ENCODE data around the gene MDP1. TPM values are rescaled to one million over a fixed set of nuclear protein-coding genes. Genes with fewer than 3 reads are reported as not detected.

The MDP1 gene
- total and polyA plus RNA-seq, 2 of the 8 experiments (the other 6 are each of a cell fraction or from before 2014, with no cell fraction given) = 17.7 to 32.2 TPM

DNA sequence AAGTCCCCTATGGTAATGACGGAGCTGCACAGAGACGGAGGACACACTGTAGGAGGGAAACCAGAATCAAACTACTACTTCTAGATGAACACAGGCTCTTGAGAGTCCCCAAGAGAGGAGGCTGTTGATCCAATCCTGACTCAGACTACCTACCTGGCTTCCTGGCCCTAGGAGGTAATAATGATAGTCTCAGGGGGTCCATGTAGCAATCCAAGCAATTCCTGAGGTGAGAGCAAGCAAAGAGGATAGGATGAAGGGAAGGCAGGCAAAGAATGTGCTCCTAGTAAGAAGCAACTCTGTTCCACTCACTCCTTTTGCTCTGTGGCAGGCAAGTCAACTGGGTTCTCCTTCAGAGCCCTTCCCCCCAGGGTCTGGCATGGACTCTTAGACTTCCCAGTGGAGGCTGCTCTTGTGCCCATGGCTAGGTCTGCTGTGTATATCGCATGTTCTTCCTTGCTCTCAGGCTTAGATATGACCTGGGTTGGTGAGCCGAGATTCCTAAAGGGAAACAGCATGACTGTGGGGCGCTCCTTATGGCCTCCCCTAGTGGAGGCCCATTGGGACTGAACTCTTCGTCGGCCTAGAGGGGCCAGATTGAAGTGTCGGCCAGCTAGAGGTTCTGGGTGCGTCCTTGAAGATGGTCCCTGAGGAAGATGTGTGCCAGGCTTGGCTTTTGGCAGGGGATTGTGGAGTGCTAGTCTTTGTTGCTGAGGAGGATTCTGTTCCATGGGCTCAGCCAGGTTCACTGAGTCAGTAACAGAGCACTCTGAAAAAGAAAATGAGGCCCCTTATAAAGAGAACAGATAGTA is 24.4 kb upstream of the MDP1 start:
- Histone ChIP-seq H3K4me3 (ENCODE audit: extremely low read depth in 1 of 4, insufficient read depth in 2 of 4, low read depth in 3 of 4, low read length in 4 of 4) (no peak overlapping the region), H3K23ac (ENCODE audit: insufficient read length) (no peak overlapping the region), H3K9me3 (ENCODE audit: insufficient read depth in 2 of 2, low read depth in 1 of 2, low read length in 1 of 2) (no peaks in the 10 kb centered on the region), H2AFZ (ENCODE audit: low read length) (no peak overlapping the region), H2BK12ac (ENCODE audit: low read depth, low read length) (no peak overlapping the region), H3K79me1 (ENCODE audit: low read depth, low read length) (no peaks in the 10 kb centered on the region; the same call in 1 of the 2 replicates), H4K5ac (ENCODE audit: insufficient read length, low read depth, low read length) (no peak overlapping the region), H4K91ac (replicated peaks; ENCODE audit: insufficient read length, low read length) (no peak overlapping the region), H3K14ac (ENCODE audit: insufficient read length) (no peak overlapping the region), H2BK120ac (replicated peaks; ENCODE audit: low read depth, low read length) (no peak overlapping the region), H3K9ac (replicated peaks in 1 of 4; ENCODE audit: extremely low read depth in 1 of 4, low read depth in 3 of 4, low read length in 3 of 4) (no peak overlapping the region; a peak in 1 of 7 replicates), H3K23me2 (ENCODE audit: low read depth, low read length) (peaks cover 8% of the 10 kb centered on the region; the same call in 1 of the 2 replicates), H2AK5ac (ENCODE audit: low read depth, low read length) (no peak overlapping the region), H3K27ac (ENCODE audit: low read depth, low read length) (no peak overlapping the region), H3K56ac (replicated peaks; ENCODE audit: insufficient read length, low read depth, low read length) (no peak overlapping the region), H2BK20ac (ENCODE audit: low read length) (no peak overlapping the region), H4K20me1 (replicated peaks in 1 of 2; ENCODE audit: control insufficient read depth in 1 of 2, insufficient read depth in 2 of 2, low read length in 2 of 2) (peaks cover 3 to 14% of the 10 kb centered on the region in 2 experiments), H3K36me3 (ENCODE audit: control insufficient read depth in 2 of 4, insufficient read depth in 4 of 4, low read length in 3 of 4) (peaks cover 19 to 54% (median 46%) of the 10 kb centered on the region in 4 experiments), H4K8ac (ENCODE audit: extremely low read depth, insufficient read depth, low read length) (no peak overlapping the region), H3K18ac (ENCODE audit: extremely low read depth, low read length) (no peak overlapping the region), H3K4me1 (replicated peaks in 1 of 4; ENCODE audit: control insufficient read depth in 3 of 4, insufficient read depth in 4 of 4, low read length in 3 of 4) (peaks cover 0 to 5% (median 2%) of the 10 kb centered on the region in 4 experiments; a peak in 4 of 7 replicates), H2BK5ac (ENCODE audit: low read depth, low read length) (no peak overlapping the region), H2BK15ac (ENCODE audit: low read length) (no peak overlapping the region), H3K79me2 (ENCODE audit: control insufficient read depth in 1 of 2, insufficient read depth in 2 of 2, low read length in 2 of 2) (no peaks in the 10 kb centered on the region; a peak in 2 of 4 replicates), H3K27me3 (replicated peaks in 1 of 4; ENCODE audit: control insufficient read depth in 3 of 4, extremely low read depth in 1 of 4, insufficient read depth in 3 of 4, low read length in 3 of 4) (no peaks in the 10 kb centered on the region; a peak in 1 of 7 replicates), H3K4me2 (ENCODE audit: insufficient read depth in 1 of 2, low read depth in 2 of 2, low read length in 2 of 2) (no peak overlapping the region; a peak in 1 of 4 replicates), H3K4ac (replicated peaks; ENCODE audit: insufficient read length, low read depth, low read length) (no peak overlapping the region)
- TF ChIP-seq SRF (IDR thresholded peaks at IDR 0.05; ENCODE audit: low read depth, low read length) (no peak), POLR2A (IDR thresholded peaks at IDR 0.05; ENCODE audit: control extremely low read depth in 1 of 2, low read depth in 2 of 2, low read length in 2 of 2) (0 out of 3 replicates have a peak, but pooled peaks of 1 of the 2 experiments have one; percentile 10)
- no peak for DNase-seq (ENCODE audit: low read depth in 1 of 2, low spot score in 2 of 2)
- FAIRE-seq = no peak
- ChIA-PET CTCF (ENCODE audit: partially characterized antibody) (interaction anchor here (1.0 to 9.4 kb wide), 7 partner anchors 12 to 681 kb away, joined by 3 to 163 read pairs (median 17); partner anchors contain the start of genes CIDEB, DHRS1, MDP1 and NOP9), POLR2A (ENCODE audit: partially characterized antibody) (interaction anchor here (1.0 to 5.1 kb wide), 12 partner anchors 9 to 70 kb away, joined by 3 to 50 read pairs (median 8); partner anchors contain the start of genes CIDEB, DHRS1, LTB4R and LTB4R2)
- WGBS, 2 experiments (ENCODE audit: extremely low coverage in 1 of 2, insufficient coverage in 1 of 2, insufficient read length in 1 of 2, insufficient replicate concordance in 2 of 2, low coverage in 1 of 2, low lambda C conversion rate in 2 of 2, missing lambda C conversion rate in 1 of 2) = 91% methylated on average over 9 of the region's 9 CpGs; no CpG with 5 or more reads in 1 of the 2 experiments

Data from H1 (cell line).